Activated CD4-positive, alpha-beta T cell treated with anti-CD3 and anti-CD28 coated beads for 36 hours (primary cell): ENCODE results near the gene NEIL1. TPM values are rescaled to one million over a fixed set of nuclear protein-coding genes. Genes with fewer than 3 reads are reported as not detected.
"Not testable (repeated sequence)": the region's sequence is repeated elsewhere in the genome, so short reads cannot be mapped to it uniquely, and the experiment has no call there.

ENCODE experiments used
- ATAC-seq: fragments of 200-7000 bp; cut with Tn5 transposase; one replicate; pipeline ENCODE4 v1.10.0; 2021; ENCODE audit warnings: mild to moderate bottlenecking, moderate library complexity
- CTCF ChIA-PET: fragments of 350-600 bp; sonication (Branson Sonifier 250); formaldehyde crosslinking; loops from one replicate; lab custom pipeline; 2021; ENCODE audit warnings: antibody characterized with exemption; lab: Charles Lee
- POLR2A ChIA-PET: fragments of 350-600 bp; sonication (Branson Sonifier 250); formaldehyde crosslinking; loops from one replicate; lab custom pipeline; 2021; ENCODE audit warnings: antibody characterized with exemption, inconsistent platforms; lab: Charles Lee
- DNase-seq: peaks from one replicate; pipeline ENCODE4 v3.0.0-alpha.2; 2020
- H3K27ac Mint-ChIP-seq: one replicate; pipeline ENCODE4 v1.8.0; 2021; ENCODE audit warnings: mixed read lengths
- H3K27me3 Mint-ChIP-seq: one replicate; pipeline ENCODE4 v1.8.0; 2021; ENCODE audit warnings: mixed read lengths
- H3K36me3 Mint-ChIP-seq: one replicate; pipeline ENCODE4 v1.8.0; 2021; ENCODE audit warnings: low read depth, mixed read lengths
- H3K4me1 Mint-ChIP-seq: one replicate; pipeline ENCODE4 v1.8.0; 2021; ENCODE audit warnings: mixed read lengths
- H3K4me3 Mint-ChIP-seq: one replicate; pipeline ENCODE4 v1.8.0; 2021; ENCODE audit warnings: mild to moderate bottlenecking, moderate library complexity, mixed read lengths
- H3K9me3 Mint-ChIP-seq: one replicate; pipeline ENCODE4 v1.8.0; 2021; ENCODE audit warnings: low read depth, mixed read lengths
- intact Hi-C, 2 experiments: fragments of 100-400 bp; cut with DNase I in 1 of 2; cut with micrococcal nuclease in 1 of 2; formaldehyde crosslinking; loops; one replicate each; pipeline versions ENCODE4 v1.14.2 to v1.15.1; 2022 to 2024; cut with DNase I, micrococcal nuclease
- total RNA-seq, 2 experiments: library from RNA; stranded (reverse); gene quantifications; one replicate each; pipeline ENCODE4 v1.2.3, GENCODE V29; 2021

Gene NEIL1
- total RNA-seq, 2 experiments from 2014 or later: 6.5 to 6.9 TPM

DNA sequence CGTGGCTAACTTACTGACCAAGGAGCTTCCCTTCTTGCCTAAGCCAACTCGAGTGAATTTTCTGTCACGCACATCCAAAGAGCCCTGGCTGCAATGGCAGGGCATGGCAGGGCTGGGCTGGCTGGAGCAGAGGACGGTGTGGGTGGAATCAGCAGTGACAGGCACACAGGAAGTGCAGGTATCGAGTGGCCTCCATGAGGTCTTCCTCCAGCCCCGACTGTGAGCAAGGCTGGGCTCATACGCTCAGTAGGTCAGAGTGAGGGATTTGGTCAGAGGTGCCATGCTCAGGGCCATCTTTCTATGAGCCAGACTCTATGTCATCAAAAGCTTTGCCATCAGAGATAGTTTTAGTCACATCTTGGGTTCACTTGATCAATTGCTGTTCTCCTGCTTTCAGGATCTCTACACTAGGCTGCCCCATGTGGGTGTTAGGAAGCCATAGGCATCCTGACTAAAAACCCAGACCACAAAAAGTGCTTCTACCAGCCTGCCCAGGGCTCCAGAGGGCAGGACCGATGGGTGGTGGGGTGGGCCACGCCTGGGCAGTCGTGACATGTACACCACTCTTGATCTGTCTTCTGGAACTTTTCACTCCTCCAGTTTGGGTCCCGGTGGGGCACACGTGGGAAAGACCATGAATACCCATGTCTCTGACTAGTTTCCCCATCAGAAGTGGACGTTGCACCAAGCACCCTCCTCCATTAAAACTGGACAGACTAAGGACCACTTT, 33.6 kb upstream of the NEIL1 start:
- no peaks in the 10 kb centered on the region for H3K36me3 Mint-ChIP-seq
- H3K27me3 Mint-ChIP-seq: peaks cover 4% of the 10 kb centered on the region
- ATAC-seq (no peak), DNase-seq (no peak)
- ChIA-PET POLR2A (no interaction called here), CTCF (no interaction called here)
- H3K4me1 Mint-ChIP-seq: peaks cover 3% of the 10 kb centered on the region
- H3K27ac Mint-ChIP-seq: no peak overlapping the region
- intact Hi-C loops: loop anchor here in 1 of 2 experiments (5.0 kb wide), 1 partner anchor 81 kb away; no protein-coding TSS in a partner anchor
- H3K9me3 Mint-ChIP-seq: no peaks in the 10 kb centered on the region
- H3K4me3 Mint-ChIP-seq: no peak overlapping the region

DNA sequence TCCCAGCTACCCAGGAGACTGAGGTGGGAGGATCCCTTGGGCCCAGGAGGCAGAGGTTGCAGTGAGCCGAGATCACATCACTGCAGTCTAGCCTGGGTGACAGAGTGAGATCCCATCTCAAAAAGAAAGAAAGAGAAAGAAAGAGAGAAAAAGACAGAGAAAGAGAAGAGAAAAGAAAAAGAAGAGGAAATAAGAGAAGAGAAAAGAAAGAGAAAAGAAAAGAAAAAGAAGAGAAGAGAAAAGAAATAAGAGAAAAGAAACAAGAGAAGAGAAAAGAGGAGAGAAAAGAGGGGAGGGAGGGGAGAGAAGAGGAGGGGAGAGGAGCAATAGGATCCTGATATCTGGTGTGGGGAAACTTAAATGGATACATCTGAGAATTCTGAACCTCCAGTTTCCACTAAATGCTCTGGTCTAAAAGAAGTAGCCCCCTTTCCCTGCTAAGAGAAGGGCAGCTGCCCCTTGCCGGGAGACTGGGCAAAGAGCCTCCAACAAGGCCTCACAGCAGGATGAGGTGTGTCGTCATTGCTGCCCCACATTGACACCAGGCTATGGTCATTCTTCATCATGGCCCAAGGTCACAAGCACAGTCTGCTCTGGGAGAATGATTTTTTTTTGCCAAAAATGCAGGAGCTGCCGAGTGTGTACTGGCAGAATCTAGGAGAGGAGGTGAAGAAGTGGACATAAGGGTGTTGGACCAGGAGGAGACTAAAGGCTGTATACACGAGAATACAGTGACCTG, 32.1 kb upstream of the NEIL1 start:
- ATAC-seq (no peak), DNase-seq (no peak)
- no peaks in the 10 kb centered on the region for H3K36me3 Mint-ChIP-seq
- H3K9me3 Mint-ChIP-seq: no peaks in the 10 kb centered on the region
- H3K4me1 Mint-ChIP-seq: peaks cover 3% of the 10 kb centered on the region
- no peak overlapping the region for H3K4me3 Mint-ChIP-seq
- intact Hi-C loops: loop anchor here in 1 of 2 experiments (5.0 kb wide), 1 partner anchor 82 kb away; no protein-coding TSS in a partner anchor
- peaks cover 2% of the 10 kb centered on the region for H3K27me3 Mint-ChIP-seq
- no peak overlapping the region for H3K27ac Mint-ChIP-seq
- CTCF ChIA-PET: no interaction called here
- POLR2A ChIA-PET: no interaction called here

DNA sequence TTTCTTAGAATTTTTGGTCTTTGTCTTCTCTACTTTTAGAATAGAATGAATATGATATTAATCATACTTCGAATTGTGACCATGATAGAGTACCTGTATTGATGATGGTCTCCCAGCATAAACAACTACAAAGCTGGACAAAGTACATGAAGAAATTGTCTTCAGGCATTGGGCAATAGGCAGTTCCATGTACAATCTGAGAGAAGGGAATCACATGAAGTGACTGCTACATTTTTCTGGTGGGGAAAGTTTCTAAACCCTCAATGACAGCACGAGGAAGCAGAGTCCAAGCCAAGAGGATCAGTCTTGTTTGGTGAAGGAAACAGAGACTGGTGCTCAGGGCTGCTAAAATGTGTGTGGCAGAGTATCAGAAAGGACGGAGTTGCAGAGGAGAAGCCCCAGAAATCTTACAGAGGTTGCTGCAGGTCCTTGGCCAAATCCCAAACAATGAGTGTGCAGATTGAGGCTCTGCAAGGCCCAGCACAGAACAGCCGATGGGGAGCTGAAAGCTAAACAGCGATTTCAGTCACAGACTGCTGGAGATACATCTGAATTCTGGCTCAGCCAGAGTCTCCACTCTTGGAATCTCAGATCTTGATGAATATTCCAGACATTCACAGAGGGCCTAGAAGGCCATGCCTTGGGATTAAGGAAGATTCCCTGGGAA, 27.5 kb upstream of the NEIL1 start:
- CTCF ChIA-PET: interaction anchor here (0.6 kb wide), 1 partner anchor 296 kb away, joined by 3 read pairs; no protein-coding TSS in a partner anchor
- POLR2A ChIA-PET, H3K9me3 Mint-ChIP-seq, H3K4me3 Mint-ChIP-seq, H3K36me3 Mint-ChIP-seq, DNase-seq, ATAC-seq, H3K27me3 Mint-ChIP-seq, H3K4me1 Mint-ChIP-seq, intact Hi-C loops, H3K27ac Mint-ChIP-seq: not testable (repeated sequence)

DNA sequence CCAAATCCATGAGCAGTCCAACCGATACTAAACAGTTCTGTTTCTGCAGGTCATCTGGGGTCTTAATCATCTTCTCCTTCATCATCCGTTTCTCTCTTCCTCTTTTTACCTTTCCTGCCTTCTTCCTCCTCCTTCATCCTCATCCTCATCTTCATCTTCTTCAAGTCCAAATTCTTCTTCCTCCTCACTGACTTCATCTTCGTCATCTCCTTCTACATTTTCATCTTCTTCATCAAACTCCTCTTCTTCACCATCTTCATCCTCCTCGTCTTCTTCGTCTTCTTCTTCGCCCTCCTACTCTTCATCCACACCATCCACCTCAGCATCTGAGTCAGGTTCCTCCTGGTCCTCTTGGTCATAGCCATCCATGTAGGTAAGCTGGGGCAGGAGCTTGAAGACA, 25.1 kb upstream of the NEIL1 start:
- no peaks in the 10 kb centered on the region for H3K27me3 Mint-ChIP-seq
- H3K4me3 Mint-ChIP-seq: no peak overlapping the region
- ChIA-PET POLR2A (no interaction called here), CTCF (interaction anchor here (0.9 kb wide), 1 partner anchor 318 kb away, joined by 5 read pairs; the partner anchor contains the start of gene IMP3)
- H3K36me3 Mint-ChIP-seq: no peaks in the 10 kb centered on the region
- no peaks in the 10 kb centered on the region for H3K9me3 Mint-ChIP-seq
- no peaks in the 10 kb centered on the region for H3K4me1 Mint-ChIP-seq
- ATAC-seq (no peak), DNase-seq (no peak)
- no peak overlapping the region for H3K27ac Mint-ChIP-seq
- intact Hi-C loops: no loop called here

DNA sequence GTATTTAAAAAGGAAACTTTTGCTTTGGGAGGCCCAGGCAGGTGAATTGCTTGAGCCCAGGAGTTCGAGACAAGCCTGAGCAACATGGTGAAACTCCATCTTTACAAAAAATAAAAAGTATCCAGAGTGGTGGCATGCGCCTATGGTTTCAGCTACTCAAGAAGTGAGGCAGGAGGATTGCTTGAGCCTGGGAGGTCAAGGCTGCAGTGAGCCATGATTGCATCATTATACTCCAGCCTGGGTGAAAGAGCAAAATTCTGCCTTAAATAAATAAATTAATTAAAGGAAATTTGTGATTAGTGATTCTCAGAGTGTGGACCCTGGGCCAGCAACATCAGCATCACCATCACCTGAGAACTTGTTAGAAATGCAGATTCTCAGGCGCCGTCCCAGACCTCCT, 20.9 kb upstream of the NEIL1 start:
- intact Hi-C loops: no loop called here
- POLR2A ChIA-PET: no interaction called here
- H3K27me3 Mint-ChIP-seq: peaks cover 2% of the 10 kb centered on the region
- no peak overlapping the region for H3K27ac Mint-ChIP-seq
- H3K4me3 Mint-ChIP-seq: no peak overlapping the region
- no peaks in the 10 kb centered on the region for H3K9me3 Mint-ChIP-seq
- ATAC-seq: no peak
- CTCF ChIA-PET: no interaction called here
- H3K4me1 Mint-ChIP-seq: no peaks in the 10 kb centered on the region
- no peak for DNase-seq
- no peaks in the 10 kb centered on the region for H3K36me3 Mint-ChIP-seq

DNA sequence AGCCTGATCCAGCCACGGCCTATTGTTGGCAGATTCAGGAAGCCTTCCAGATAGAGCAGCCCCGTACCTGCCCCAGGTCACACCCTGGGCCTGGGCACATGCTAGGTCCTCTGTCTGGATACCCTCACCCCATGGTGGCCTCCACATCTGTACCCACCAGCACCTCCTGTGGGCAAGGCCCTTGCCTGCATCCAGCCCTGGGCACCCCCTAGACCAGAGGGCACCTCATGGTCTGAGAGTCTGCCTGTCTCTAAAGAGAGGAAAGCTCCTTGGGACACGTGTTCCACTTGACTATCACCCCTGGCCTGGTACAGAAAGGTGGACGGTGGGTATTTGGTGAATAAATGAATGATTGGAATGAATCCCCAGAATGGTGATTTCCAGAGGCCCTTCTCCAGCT, 19.8 kb upstream of the NEIL1 start:
- peaks cover 2% of the 10 kb centered on the region for H3K27me3 Mint-ChIP-seq
- H3K4me3 Mint-ChIP-seq: no peak overlapping the region
- ChIA-PET POLR2A (no interaction called here), CTCF (no interaction called here)
- H3K36me3 Mint-ChIP-seq: no peaks in the 10 kb centered on the region
- no peak overlapping the region for H3K27ac Mint-ChIP-seq
- intact Hi-C loops: no loop called here
- ATAC-seq: no peak
- no peak for DNase-seq
- H3K9me3 Mint-ChIP-seq: no peaks in the 10 kb centered on the region
- no peaks in the 10 kb centered on the region for H3K4me1 Mint-ChIP-seq

DNA sequence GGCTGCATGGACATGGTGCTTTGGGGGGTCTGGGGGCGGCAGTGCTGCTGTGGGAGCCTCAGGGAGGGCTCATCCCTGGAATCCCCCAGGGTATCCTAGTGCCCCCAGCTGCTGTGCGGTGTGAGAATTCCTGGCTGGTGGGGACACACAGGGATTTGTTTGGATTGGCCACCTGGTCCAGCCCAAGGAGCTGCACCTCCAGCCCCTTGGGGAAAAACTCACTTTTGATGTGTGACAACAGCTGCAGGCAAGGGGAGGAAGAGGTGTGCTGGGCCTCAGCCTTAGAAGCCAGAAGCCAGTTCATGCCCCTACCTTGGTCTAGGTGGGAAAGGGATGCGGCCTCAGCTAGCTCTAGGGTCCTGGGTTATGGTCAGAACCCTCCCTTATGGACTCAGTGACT, 19.3 kb upstream of the NEIL1 start:
- no peak overlapping the region for H3K4me3 Mint-ChIP-seq
- intact Hi-C loops: no loop called here
- DNase-seq: no peak
- ATAC-seq: no peak
- no peaks in the 10 kb centered on the region for H3K4me1 Mint-ChIP-seq
- H3K36me3 Mint-ChIP-seq: no peaks in the 10 kb centered on the region
- H3K27me3 Mint-ChIP-seq: peaks cover 2% of the 10 kb centered on the region
- ChIA-PET POLR2A (no interaction called here), CTCF (no interaction called here)
- no peak overlapping the region for H3K27ac Mint-ChIP-seq
- H3K9me3 Mint-ChIP-seq: no peaks in the 10 kb centered on the region

DNA sequence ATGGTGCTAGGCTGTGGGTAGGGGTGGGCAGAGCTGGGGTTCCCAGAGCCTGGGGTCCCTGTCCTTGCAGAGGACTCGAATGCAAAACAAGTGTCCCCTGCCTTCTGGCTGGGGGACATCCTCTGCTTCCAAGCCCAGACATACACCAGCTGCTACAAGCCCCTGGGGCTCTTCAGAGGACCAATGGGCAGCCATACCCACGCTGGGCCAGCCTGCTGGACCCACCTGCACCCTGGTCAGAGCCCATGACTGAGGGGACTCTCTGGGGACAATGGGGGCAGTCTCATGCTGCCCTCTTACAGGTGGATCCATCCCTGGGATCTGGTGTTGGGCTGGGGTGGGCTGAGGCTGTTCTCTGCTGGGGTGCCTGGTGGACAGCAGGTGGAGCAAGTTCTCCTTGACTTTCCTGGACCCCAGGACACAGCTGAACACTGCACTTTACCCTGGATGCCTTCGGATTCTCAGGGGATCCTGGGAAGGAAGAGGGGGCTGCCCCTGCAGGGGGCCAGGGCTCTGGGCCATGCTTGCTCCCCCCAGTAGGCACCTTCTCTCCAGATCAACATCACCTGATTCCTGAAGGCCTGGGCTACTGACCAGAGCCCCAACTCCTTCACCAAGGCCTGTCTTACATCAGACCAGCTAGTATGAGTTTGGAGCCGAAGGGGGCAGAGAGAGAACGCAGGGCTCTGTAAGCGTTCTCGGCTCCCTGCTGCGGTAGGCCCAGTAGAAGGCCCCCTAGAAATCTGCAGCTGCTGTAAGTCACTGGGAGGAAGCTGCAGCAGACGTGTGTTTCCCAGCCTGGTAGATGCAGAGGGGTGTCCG, 18.1 kb upstream of the NEIL1 start:
- DNase-seq: no peak
- intact Hi-C loops: no loop called here
- no peak overlapping the region for H3K27ac Mint-ChIP-seq
- ChIA-PET POLR2A (no interaction called here), CTCF (no interaction called here)
- no peak for ATAC-seq
- H3K27me3 Mint-ChIP-seq: peaks cover 2% of the 10 kb centered on the region
- H3K36me3 Mint-ChIP-seq: no peaks in the 10 kb centered on the region
- H3K9me3 Mint-ChIP-seq: no peaks in the 10 kb centered on the region
- H3K4me3 Mint-ChIP-seq: no peak overlapping the region
- no peaks in the 10 kb centered on the region for H3K4me1 Mint-ChIP-seq

DNA sequence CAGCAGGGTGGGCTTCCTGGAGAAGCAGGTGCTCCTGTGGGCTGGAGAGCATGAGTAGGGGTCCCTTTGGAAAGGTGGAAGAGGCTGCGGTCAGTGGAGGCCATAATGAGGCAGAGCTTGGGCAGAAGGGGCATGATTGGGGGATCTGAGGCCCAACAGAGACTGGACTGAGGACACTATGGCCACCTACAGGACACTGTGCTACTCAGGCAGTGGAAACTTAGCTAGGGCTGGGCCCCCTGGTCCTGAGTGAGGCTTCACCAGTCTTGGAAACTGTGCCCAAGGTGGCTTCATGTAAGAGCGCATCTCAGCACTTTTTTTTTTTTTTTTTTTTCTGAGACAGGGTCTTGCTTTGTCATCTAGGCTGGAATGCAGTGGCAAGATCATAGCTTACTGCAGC, 17.3 kb upstream of the NEIL1 start:
- ATAC-seq (no peak), DNase-seq (no peak)
- ChIA-PET POLR2A (no interaction called here), CTCF (no interaction called here)
- peaks cover 2% of the 10 kb centered on the region for H3K27me3 Mint-ChIP-seq
- H3K27ac Mint-ChIP-seq: no peak overlapping the region
- H3K36me3 Mint-ChIP-seq: no peaks in the 10 kb centered on the region
- intact Hi-C loops: no loop called here
- no peak overlapping the region for H3K4me3 Mint-ChIP-seq
- H3K9me3 Mint-ChIP-seq: no peaks in the 10 kb centered on the region
- no peaks in the 10 kb centered on the region for H3K4me1 Mint-ChIP-seq

DNA sequence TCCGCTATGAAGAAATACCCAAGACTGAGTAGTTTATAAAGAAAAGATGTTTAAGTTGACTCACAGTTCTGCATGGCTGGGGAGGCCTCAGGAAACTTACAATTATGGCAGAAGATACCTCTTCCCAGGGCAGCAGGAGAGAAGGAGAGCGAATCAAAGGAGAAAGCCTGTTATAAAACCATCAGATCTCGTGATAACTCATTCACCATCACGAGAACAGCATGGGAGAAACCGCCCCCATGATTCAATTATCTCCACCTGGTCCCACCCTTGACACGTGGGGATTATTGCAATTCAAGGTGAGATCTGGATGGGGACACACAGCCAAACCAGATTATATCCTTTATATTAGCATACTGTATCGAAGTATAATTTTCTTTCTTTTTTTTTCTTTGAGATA, 14.7 kb upstream of the NEIL1 start:
- CTCF ChIA-PET, POLR2A ChIA-PET, DNase-seq, H3K9me3 Mint-ChIP-seq, ATAC-seq, H3K27ac Mint-ChIP-seq, intact Hi-C loops, H3K36me3 Mint-ChIP-seq, H3K27me3 Mint-ChIP-seq, H3K4me3 Mint-ChIP-seq: not testable (repeated sequence)
- H3K4me1 Mint-ChIP-seq: peaks cover 12% of the 10 kb centered on the region
